Common myeloid progenitor, CD34-positive (primary cell): ENCODE results near the gene TBL1X.

ENCODE experiments used
- CTCF ChIA-PET: fragments of 350-600 bp; sonication (Branson Sonifier 250); formaldehyde crosslinking; loops from one replicate; lab custom pipeline; 2021; ENCODE audit warnings: antibody characterized with exemption; lab: Charles Lee
- POLR2A ChIA-PET: fragments of 350-600 bp; sonication (Branson Sonifier 250); formaldehyde crosslinking; loops from one replicate; lab custom pipeline; 2021; ENCODE audit warnings: antibody characterized with exemption; lab: Charles Lee
- DNase-seq, 3 donors: peaks; one replicate each; pipeline versions ENCODE4 v3.0.0 to v3.0.0-alpha.2; 2013
- H3K27ac ChIP-seq, 2 experiments: 1 replicate in 1 of 2; 2 replicates in 1 of 2; pipeline ENCODE4 v1.7.0; 2013; ENCODE audit warnings: inconsistent platforms in 2 of 2, low read length in 2 of 2, mild to moderate bottlenecking in 2 of 2, low read depth in 1 of 2, moderate library complexity in 1 of 2; ENCODE audit not compliant: severe bottlenecking in 2 of 2, insufficient read depth in 1 of 2, poor library complexity in 1 of 2
- H3K27me3 ChIP-seq, 5 experiments: replicated peaks in 2 of 5; 1 replicate in 3 of 5; 2 replicates in 2 of 5; pipeline versions ENCODE4 v1.6.1 to v1.7.0; 2013; ENCODE audit warnings: low read length in 4 of 5, mild to moderate bottlenecking in 2 of 5, moderate library complexity in 2 of 5, inconsistent platforms in 1 of 5; ENCODE audit not compliant: insufficient read depth in 5 of 5, control insufficient read depth in 4 of 5
- H3K36me3 ChIP-seq, 4 experiments: 1 replicate in 2 of 4; 2 replicates in 2 of 4; pipeline versions ENCODE4 v1.6.1 to v1.7.0; 2013; ENCODE audit warnings: low read length in 3 of 4, control low read depth in 1 of 4, mild to moderate bottlenecking in 1 of 4; ENCODE audit not compliant: control insufficient read depth in 4 of 4, insufficient read depth in 4 of 4
- H3K4me1 ChIP-seq, 4 experiments: 1 replicate in 3 of 4; 2 replicates in 1 of 4; pipeline versions ENCODE4 v1.6.1 to v1.7.1; 2013; ENCODE audit warnings: low read length in 3 of 4, mild to moderate bottlenecking in 3 of 4, control low read depth in 1 of 4, inconsistent platforms in 1 of 4, moderate library complexity in 1 of 4; ENCODE audit not compliant: control insufficient read depth in 4 of 4, insufficient read depth in 4 of 4; ENCODE audit errors: control extremely low read depth in 1 of 4
- H3K4me3 ChIP-seq, 7 experiments: 1 replicate in 4 of 7; 2 replicates in 3 of 7; pipeline versions ENCODE4 v1.5.1 to v1.7.0; 2013; ENCODE audit warnings: mild to moderate bottlenecking in 7 of 7, low read length in 6 of 7, moderate library complexity in 6 of 7, inconsistent platforms in 2 of 7, low read depth in 2 of 7, control low read depth in 1 of 7; ENCODE audit not compliant: insufficient read depth in 4 of 7, control insufficient read depth in 1 of 7; ENCODE audit errors: extremely low read depth in 1 of 7
- H3K9me3 ChIP-seq, 5 experiments: 1 replicate in 4 of 5; 2 replicates in 1 of 5; pipeline versions ENCODE4 v1.6.1 to v1.7.1; 2013; ENCODE audit warnings: low read length in 4 of 5, mild to moderate bottlenecking in 2 of 5, inconsistent platforms in 1 of 5, low read depth in 1 of 5, moderate library complexity in 1 of 5; ENCODE audit not compliant: control insufficient read depth in 4 of 5, insufficient read depth in 2 of 5; ENCODE audit errors: control extremely low read depth in 1 of 5
- WGBS: methylation state at CpG from one replicate; pipeline ENCODE4 v1.1.5; 2013; ENCODE audit not compliant: insufficient coverage; 5-methylcytosine and 5-hydroxymethylcytosine counted together

TBL1X gene

DNA sequence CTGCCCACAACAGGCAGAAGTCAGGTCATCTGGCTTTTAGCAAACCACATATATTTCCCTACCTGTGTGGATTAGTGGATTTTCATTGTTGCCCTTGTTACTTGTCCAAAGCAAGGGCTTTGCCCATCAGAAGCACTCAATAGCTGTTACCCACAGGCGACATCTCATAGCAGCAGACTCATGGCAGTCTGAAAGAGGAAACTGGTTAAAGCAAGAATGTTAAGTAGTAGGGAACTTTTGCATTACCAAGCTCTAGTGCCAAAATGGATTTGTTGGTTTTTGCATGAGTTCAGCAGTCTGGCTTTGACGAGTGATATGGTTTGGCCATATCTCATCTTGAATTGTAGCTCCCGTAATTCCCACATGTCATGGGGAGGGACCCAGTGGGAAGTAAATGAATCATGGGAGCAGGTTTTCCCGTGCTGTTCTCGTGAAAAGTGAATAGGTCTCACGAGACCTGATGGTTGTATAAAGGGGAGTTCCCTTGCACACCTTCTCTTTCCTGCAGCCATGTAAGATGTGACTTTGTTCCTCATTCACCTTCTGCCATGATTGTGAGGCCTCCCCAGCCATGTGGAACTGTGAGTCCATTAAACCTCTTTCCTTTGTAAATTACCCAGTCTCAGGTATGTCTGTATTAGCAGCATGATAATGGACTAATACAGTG, 192.9 kb downstream of the TBL1X start:
- CTCF ChIA-PET = no interaction called here
- DNase-seq = no peak
- Histone ChIP-seq H3K4me1 (no peaks in the 10 kb centered on the region), H3K27me3 (no peaks in the 10 kb centered on the region), H3K27ac (no peak overlapping the region), H3K9me3 (no peaks in the 10 kb centered on the region), H3K36me3 (peaks cover 0 to 4% (median 2%) of the 10 kb centered on the region in 4 experiments), H3K4me3 (no peak overlapping the region)
- POLR2A ChIA-PET = no interaction called here
- WGBS = 87% methylated on average over 6 of the region's 6 CpGs

DNA sequence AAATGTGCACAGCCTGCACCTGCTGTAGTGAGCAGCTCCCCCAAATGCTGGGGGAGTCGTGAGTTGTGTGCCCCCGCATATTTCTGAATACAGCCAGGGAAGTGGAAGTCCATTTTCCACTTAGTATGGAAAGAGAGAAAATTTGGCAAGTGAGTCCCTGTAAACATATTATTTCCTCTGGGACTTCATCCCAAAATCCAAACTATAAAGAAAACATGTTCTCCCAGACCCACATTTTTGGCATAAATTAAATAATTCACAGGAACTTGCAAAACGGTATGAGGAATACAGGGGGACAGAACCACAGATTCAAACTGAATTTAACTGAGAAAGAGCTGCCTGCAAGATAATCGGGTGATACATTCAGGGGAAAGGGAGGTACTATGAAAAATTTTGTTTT, 193.6 kb downstream of the TBL1X start:
- H3K27ac ChIP-seq = no peak overlapping the region
- ChIA-PET POLR2A (no interaction called here), CTCF (no interaction called here)
- H3K4me1 ChIP-seq = no peaks in the 10 kb centered on the region
- H3K27me3 ChIP-seq = no peaks in the 10 kb centered on the region
- H3K36me3 ChIP-seq = peaks cover 0 to 4% (median 2%) of the 10 kb centered on the region in 4 experiments
- no peaks in the 10 kb centered on the region for H3K9me3 ChIP-seq
- DNase-seq = no peak
- no peak overlapping the region for H3K4me3 ChIP-seq
- 90% methylated on average over 1 of the region's 4 CpGs for WGBS

DNA sequence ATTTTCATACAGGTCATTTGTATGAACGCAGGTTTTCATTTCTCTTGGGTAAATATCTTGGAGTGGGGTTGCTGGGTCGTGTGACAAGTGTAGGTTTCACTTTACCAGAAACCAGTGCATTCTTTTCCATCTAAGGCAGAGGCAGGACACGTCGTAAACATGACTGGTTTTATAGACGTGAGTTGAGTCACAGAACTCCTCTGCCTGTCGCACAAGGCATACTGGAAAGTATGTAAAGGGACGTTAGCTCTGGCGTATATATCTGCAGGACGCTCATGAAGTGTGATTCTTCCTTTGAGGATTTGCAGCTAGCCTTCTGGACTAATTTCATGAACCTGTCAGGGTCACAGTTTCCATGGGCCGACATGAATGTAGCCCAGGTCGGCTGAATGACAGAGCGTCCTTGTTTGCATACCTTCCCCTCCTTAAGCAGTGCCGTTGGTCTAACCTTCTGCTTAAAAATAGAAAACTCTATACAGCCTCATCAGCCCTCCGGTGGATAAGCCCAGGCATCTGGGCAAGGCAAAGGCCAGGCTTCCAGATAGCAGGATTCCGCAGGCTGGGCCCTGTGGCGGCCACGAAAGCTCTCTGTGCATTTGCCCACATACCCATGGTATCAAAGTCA, 194.8 kb downstream of the TBL1X start:
- peaks cover 0 to 4% (median 0%) of the 10 kb centered on the region in 4 experiments for H3K36me3 ChIP-seq
- no peaks in the 10 kb centered on the region for H3K27me3 ChIP-seq
- WGBS = 85% methylated on average over 17 of the region's 17 CpGs
- H3K4me3 ChIP-seq = no peak overlapping the region
- H3K9me3 ChIP-seq = no peaks in the 10 kb centered on the region
- no peak overlapping the region for H3K27ac ChIP-seq
- no peaks in the 10 kb centered on the region for H3K4me1 ChIP-seq
- ChIA-PET CTCF (no interaction called here), POLR2A (interaction anchor here (0.6 kb wide), 1 partner anchor 116 kb away, joined by 4 read pairs; no protein-coding TSS in a partner anchor)
- no peak for DNase-seq

DNA sequence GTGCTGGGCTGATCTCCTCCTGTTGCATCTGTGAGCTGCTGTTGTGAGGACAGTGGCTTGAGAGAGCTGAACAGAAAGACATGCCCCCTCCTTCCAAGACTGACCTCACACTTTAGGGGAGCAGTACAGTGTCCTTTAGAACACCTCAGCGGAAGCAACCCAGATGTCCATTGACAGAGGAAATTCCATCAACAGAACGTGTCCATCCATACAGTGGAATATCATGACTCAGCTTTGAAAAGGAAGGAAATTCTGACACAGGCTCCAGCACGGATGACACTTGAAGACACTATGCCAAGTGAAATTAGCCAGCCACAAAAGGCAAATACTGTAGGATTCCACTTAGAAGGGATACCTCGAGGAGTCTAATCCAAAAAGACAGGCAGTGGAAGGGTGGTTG, 197.3 kb downstream of the TBL1X start:
- CTCF ChIA-PET = no interaction called here
- no peak for DNase-seq
- POLR2A ChIA-PET = no interaction called here
- H3K4me1 ChIP-seq = no peaks in the 10 kb centered on the region
- H3K9me3 ChIP-seq = no peaks in the 10 kb centered on the region
- H3K27me3 ChIP-seq = no peaks in the 10 kb centered on the region
- no peak overlapping the region for H3K4me3 ChIP-seq
- 85% methylated on average over 4 of the region's 4 CpGs for WGBS
- no peak overlapping the region for H3K27ac ChIP-seq
- H3K36me3 ChIP-seq = peaks cover 0 to 2% (median 0%) of the 10 kb centered on the region in 4 experiments

DNA sequence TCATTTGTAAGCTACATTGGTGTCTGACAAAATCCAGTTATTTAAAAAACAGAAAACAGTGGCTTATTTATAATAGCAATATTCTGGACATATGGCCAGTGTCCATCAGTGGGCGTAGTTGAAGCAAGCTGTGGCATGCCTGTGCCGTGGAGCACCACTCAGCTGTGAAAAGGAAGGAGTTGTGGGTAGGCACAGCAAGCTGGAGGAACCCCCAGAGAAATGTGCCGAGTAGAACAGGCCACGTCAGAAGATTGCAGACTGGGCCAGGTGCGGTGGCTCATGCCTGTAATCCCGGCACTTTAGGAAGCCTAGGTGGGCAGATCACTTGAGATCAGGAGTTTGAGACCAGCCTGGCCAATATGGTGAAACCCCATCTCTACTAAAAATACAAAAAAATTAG, 198.4 kb downstream of the TBL1X start:
- Histone ChIP-seq H3K9me3 (no peaks in the 10 kb centered on the region), H3K4me3 (no peak overlapping the region), H3K27me3 (no peaks in the 10 kb centered on the region), H3K27ac (no peak overlapping the region), H3K36me3 (no peaks in the 10 kb centered on the region), H3K4me1 (no peaks in the 10 kb centered on the region)
- CTCF ChIA-PET = interaction anchor here (1.2 kb wide), 1 partner anchor 16 kb away, joined by 3 read pairs; no protein-coding TSS in a partner anchor
- POLR2A ChIA-PET = no interaction called here
- WGBS = 95% methylated on average over 5 of the region's 6 CpGs
- no peak for DNase-seq

DNA sequence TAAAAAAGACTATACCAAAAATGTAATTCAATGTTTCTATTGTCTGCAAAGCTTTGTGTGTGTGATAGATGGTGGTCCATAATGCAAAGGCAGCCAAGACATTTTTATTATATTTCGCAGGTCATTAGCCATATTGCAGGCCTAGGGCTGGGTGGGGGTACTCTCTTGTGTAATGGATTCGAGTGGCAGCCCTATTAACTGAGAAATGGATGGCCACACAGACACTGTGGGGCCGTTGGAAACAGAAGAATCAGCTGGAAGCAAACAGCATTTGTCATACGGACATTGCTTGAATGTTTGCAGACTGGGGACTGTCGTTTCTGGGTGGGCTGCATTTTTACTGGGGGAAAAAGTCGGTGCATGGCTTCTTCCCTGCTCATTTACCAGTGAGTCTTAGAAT, 199.4 kb downstream of the TBL1X start:
- Histone ChIP-seq H3K27me3 (no peaks in the 10 kb centered on the region), H3K27ac (no peak overlapping the region), H3K9me3 (no peaks in the 10 kb centered on the region), H3K4me1 (no peaks in the 10 kb centered on the region), H3K36me3 (no peaks in the 10 kb centered on the region), H3K4me3 (no peak overlapping the region)
- CTCF ChIA-PET = interaction anchor here (1.2 kb wide), 1 partner anchor 17 kb away, joined by 3 read pairs; no protein-coding TSS in a partner anchor
- WGBS = 85% methylated on average over 4 of the region's 6 CpGs
- POLR2A ChIA-PET = interaction anchor here (0.6 kb wide), 1 partner anchor 74 kb away, joined by 5 read pairs; no protein-coding TSS in a partner anchor
- no peak for DNase-seq

DNA sequence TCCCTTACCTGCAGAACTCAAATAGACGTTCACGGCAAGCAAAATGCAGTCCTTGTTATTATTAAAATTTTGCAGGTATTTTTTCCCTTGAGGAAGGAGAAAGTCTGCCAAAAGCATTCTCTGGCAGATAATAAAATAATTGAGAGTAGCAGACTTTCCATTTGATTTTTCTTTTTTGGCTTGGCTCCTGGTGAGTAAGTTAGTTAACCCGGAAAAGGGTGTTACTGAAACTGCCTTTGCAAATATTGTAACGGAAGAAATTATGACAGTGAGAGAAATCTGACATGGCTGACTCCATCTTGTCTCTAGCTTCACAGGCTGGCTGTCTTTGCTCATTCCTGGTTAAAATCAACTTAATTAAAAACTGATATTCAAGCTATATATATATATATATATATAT, 200.3 kb downstream of the TBL1X start:
- no peaks in the 10 kb centered on the region for H3K36me3 ChIP-seq
- ChIA-PET CTCF (no interaction called here), POLR2A (no interaction called here)
- DNase-seq = no peak
- H3K27ac ChIP-seq = no peak overlapping the region
- no peaks in the 10 kb centered on the region for H3K9me3 ChIP-seq
- H3K27me3 ChIP-seq = no peaks in the 10 kb centered on the region
- H3K4me1 ChIP-seq = no peaks in the 10 kb centered on the region
- no peak overlapping the region for H3K4me3 ChIP-seq
- 87% methylated on average over 3 of the region's 4 CpGs for WGBS
